Measurements from ENCODE around the gene TMEM62. TPM values are rescaled to one million over a fixed set of nuclear protein-coding genes. Genes with fewer than 3 reads are reported as not detected.
A peak's percentile ranks its signal among the peaks of the same experiment; 100 is the strongest.

TMEM62 gene
- total and polyA plus RNA-seq, 9 of the 15 experiments (the other 6 are each of a cell fraction or from before 2014, with no cell fraction given) = 4.4 to 16.6 (median 11.1) TPM

DNA sequence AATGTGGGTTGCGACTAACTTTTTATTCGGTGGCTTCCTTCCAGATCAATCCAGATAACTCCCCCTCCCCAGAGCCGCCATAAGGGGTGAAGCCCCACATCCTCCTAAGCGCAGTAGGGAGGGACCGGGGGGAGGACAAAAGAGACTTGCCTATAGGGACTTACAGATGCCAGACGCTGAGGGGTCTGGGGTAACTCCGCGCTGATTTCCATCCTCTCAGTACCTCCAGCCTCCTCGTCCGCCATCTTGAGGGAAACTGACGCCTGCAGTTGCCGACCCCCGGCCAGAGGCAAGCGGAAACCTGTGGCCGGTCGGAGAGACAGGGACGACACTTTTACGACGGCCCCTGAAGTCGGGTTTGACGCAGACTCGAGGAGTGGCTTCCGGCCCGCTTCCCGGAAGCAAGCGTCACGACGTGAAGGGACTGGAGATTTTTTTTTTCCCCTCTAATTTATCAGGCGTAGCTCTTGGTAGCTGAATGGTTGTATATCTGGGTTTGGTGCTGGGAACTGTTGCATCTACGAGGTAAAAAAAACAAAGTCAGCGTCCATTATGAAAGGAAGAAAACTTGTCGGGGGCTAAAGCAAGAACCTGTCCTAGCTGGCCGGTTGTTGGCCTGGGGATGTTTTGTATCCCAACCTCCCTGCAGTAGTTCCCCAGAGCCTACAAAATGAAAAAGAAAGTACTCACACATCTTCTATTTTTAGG is 27.5 kb upstream of the TMEM62 start, which contains the start of gene UBR1 (continued):
- TF ChIP-seq ZKSCAN8 (CRISPR knock-in tag; IDR thresholded peaks at IDR 0.05) (no peak), CTBP1 (IDR thresholded peaks at IDR 0.05; ENCODE audit: borderline replicate concordance) (peak; percentile 14; the same call in 1 of the 2 replicates), NCOA4 (IDR thresholded peaks at IDR 0.05; ENCODE audit: partially characterized antibody) (no peak)
- TF ChIP-seq, protein P1, sequence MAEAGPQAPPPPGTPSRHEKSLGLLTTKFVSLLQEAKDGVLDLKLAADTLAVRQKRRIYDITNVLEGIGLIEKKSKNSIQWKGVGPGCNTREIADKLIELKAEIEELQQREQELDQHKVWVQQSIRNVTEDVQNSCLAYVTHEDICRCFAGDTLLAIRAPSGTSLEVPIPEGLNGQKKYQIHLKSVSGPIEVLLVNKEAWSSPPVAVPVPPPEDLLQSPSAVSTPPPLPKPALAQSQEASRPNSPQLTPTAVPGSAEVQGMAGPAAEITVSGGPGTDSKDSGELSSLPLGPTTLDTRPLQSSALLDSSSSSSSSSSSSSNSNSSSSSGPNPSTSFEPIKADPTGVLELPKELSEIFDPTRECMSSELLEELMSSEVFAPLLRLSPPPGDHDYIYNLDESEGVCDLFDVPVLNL (CRISPR knock-in tag; IDR thresholded peaks at IDR 0.05; ENCODE audit: low read depth) = no peak
- TF ChIP-seq, protein P2, sequence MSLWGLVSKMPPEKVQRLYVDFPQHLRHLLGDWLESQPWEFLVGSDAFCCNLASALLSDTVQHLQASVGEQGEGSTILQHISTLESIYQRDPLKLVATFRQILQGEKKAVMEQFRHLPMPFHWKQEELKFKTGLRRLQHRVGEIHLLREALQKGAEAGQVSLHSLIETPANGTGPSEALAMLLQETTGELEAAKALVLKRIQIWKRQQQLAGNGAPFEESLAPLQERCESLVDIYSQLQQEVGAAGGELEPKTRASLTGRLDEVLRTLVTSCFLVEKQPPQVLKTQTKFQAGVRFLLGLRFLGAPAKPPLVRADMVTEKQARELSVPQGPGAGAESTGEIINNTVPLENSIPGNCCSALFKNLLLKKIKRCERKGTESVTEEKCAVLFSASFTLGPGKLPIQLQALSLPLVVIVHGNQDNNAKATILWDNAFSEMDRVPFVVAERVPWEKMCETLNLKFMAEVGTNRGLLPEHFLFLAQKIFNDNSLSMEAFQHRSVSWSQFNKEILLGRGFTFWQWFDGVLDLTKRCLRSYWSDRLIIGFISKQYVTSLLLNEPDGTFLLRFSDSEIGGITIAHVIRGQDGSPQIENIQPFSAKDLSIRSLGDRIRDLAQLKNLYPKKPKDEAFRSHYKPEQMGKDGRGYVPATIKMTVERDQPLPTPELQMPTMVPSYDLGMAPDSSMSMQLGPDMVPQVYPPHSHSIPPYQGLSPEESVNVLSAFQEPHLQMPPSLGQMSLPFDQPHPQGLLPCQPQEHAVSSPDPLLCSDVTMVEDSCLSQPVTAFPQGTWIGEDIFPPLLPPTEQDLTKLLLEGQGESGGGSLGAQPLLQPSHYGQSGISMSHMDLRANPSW (CRISPR knock-in tag; IDR thresholded peaks at IDR 0.05) = no peak; the same call in 1 of the 2 replicates

DNA sequence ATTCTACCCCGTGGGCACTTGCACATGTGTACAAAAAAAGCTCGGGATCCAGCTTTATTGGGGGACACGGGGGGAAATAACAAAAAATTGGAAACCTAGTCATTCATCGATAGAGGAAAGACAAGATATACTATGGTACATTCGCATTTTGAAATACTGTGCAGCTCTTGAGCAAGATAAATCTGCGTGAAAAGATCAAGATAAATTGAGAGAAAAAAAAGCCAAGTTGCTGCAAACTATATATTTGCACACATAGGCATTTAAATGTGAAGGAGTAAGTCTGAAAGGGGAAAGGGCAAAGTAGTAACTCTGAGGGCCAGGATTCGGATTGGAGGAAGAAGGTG is 26.9 kb upstream of the TMEM62 start:
- Histone ChIP-seq H3K4me1 (replicated peaks in 1 of 2; ENCODE audit: control insufficient read depth in 2 of 2, insufficient read depth in 2 of 2, low read length in 2 of 2) (peaks cover 0 to 22% of the 10 kb centered on the region in 2 experiments; a peak in 3 of 5 replicates), H4K20me1 (replicated peaks; ENCODE audit: control insufficient read depth, insufficient read depth, low read length) (no peaks in the 10 kb centered on the region), H3K4me2 (ENCODE audit: insufficient read depth, low read length) (peak overlapping the region; percentile 96), H3K9me3 (replicated peaks; ENCODE audit: control insufficient read depth, insufficient read depth, low read depth, low read length) (no peaks in the 10 kb centered on the region), H3K79me2 (ENCODE audit: control insufficient read depth, insufficient read depth, low read length) (peaks cover 48% of the 10 kb centered on the region), H2AFZ (ENCODE audit: low read depth, low read length) (peak overlapping the region; percentile 85), H3K9ac (ENCODE audit: insufficient read depth in 1 of 2, low read depth in 2 of 2, low read length in 2 of 2) (peak overlapping the region; percentile 86 to 90; a peak in 3 of 4 replicates), H3K9me1 (ENCODE audit: control insufficient read depth, insufficient read depth, low read length) (no peaks in the 10 kb centered on the region), H3K36me3 (ENCODE audit: control insufficient read depth, insufficient read depth, low read length) (peaks cover 24% of the 10 kb centered on the region; the same call in 2 of the 3 replicates), H3K4me3 (peak overlapping the region; percentile 69), H3K27ac (ENCODE audit: extremely low read depth, low read depth, low read length) (peak overlapping the region; percentile 89), H3K27me3 (ENCODE audit: control insufficient read depth in 2 of 2, insufficient read depth in 2 of 2, low read length in 2 of 2) (no peaks in the 10 kb centered on the region)
- ChIA-PET POLR2A (interaction anchor here (0.7 to 1.3 kb wide), 4 partner anchors 10 to 237 kb away, joined by 3 to 6 read pairs (median 3); partner anchors contain the start of gene TGM7), CTCF (ENCODE audit: low intra/inter-chr PET ratio) (no interaction called here)
- 6% methylated on average over 7 of the region's 7 CpGs for WGBS (ENCODE audit: insufficient coverage, low coverage, missing lambda C conversion rate)
- in situ Hi-C loops (cut with MboI) = no loop called here
- TSS peak; percentile 99 for BruUV-seq (replicated peaks)
- intact Hi-C loops (cut with micrococcal nuclease) = loop anchor here (10.0 kb wide), 1 partner anchor 78 kb away; the partner anchor contains the start of gene CCNDBP1
- DNase-seq (ENCODE audit: extremely low read depth in 1 of 4, low spot score in 3 of 4) (no peak), ATAC-seq (no peak), FAIRE-seq (peak; percentile 54)
- TF ChIP-seq, protein P3, sequence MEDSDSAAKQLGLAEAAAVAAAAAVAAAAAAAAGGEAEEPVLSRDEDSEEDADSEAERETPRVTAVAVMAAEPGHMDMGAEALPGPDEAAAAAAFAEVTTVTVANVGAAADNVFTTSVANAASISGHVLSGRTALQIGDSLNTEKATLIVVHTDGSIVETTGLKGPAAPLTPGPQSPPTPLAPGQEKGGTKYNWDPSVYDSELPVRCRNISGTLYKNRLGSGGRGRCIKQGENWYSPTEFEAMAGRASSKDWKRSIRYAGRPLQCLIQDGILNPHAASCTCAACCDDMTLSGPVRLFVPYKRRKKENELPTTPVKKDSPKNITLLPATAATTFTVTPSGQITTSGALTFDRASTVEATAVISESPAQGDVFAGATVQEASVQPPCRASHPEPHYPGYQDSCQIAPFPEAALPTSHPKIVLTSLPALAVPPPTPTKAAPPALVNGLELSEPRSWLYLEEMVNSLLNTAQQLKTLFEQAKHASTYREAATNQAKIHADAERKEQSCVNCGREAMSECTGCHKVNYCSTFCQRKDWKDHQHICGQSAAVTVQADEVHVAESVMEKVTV (CRISPR knock-in tag; IDR thresholded peaks at IDR 0.05) = 0 out of 2 replicates have a peak, but pooled peaks have one; percentile 2
- TF ChIP-seq ZNF644 (tag; IDR thresholded peaks at IDR 0.05; ENCODE audit: low read depth) (peak; percentile 58; the same call in 1 of the 2 replicates), L3MBTL2 (IDR thresholded peaks at IDR 0.05) (0 out of 2 replicates have a peak, but pooled peaks have one; percentile 7), KDM1A (IDR thresholded peaks at IDR 0.05) (no peak), HMG20B (CRISPR knock-in tag; IDR thresholded peaks at IDR 0.05) (no peak), ZNF263 (CRISPR knock-in tag; IDR thresholded peaks at IDR 0.05; ENCODE audit: borderline replicate concordance) (no peak), HNRNPH1 (optimal IDR thresholded peaks at IDR 0.05; ENCODE audit: low read depth, low read length) (no peak), MEF2D (tag; conservative IDR thresholded peaks at IDR 0.05; ENCODE audit: low read depth) (peak; percentile 51; the same call in 1 of the 2 replicates), ZNF589 (CRISPR knock-in tag; IDR thresholded peaks at IDR 0.05; ENCODE audit: low read depth) (no peak), ZFP1 (CRISPR knock-in tag; IDR thresholded peaks at IDR 0.05) (no peak)

All from K562 (cell line).